ENCODE data around the gene TAS1R1.

GRCh38 chr1:6577831-6578525 lies 22.9 kb downstream of the TAS1R1 start:
- TF ChIP-seq CTCF (IDR thresholded peaks at IDR 0.05; ENCODE audit: low read depth, low read length), result no peak
- TF ChIP-seq MYC (IDR thresholded peaks at IDR 0.05; ENCODE audit: low read depth, low read length), result no peak

Measured in NB4 (cell line).